HepG2 (cell line): ENCODE measurements around the gene YTHDF1. TPM values are rescaled to one million over a fixed set of nuclear protein-coding genes. Genes with fewer than 3 reads are reported as not detected.

Source experiments
- BRD4 ChIP-seq: sonication (generic); formaldehyde crosslinking; IDR thresholded peaks from 2 replicates; pipeline ENCODE4 v1.4.0; 2020; ENCODE audit warnings: missing genetic modification reagents
- CBX1 ChIP-seq: IDR thresholded peaks from one replicate; pipeline ENCODE4 v1.6.1; 2016; ENCODE audit warnings: antibody characterized with exemption, low read depth
- CBX2 ChIP-seq, 2 experiments: fragments of 200-600 bp in 1 of 2; sonication (generic); formaldehyde crosslinking in 1 of 2; IDR thresholded peaks; 2 replicates each; pipeline versions ENCODE4 v1.7.0 to v1.8.1; 2018 to 2022; ENCODE audit warnings: low read depth in 2 of 2, low read length in 1 of 2, mild to moderate bottlenecking in 1 of 2, missing genetic modification reagents in 1 of 2
- CBX5 ChIP-seq: sonication (generic); formaldehyde crosslinking; IDR thresholded peaks from 2 replicates; pipeline ENCODE4 v1.4.0; 2020; ENCODE audit warnings: missing genetic modification reagents, borderline replicate concordance
- CREB1 ChIP-seq, 2 experiments: fragments of 450-650 bp in 1 of 2; IDR thresholded peaks; 2 replicates each; pipeline ENCODE4 v1.6.1; 2016 to 2017; ENCODE audit warnings: control low read depth in 1 of 2, mild to moderate bottlenecking in 1 of 2, missing compliant biosample characterization in 1 of 2, missing genetic modification characterization in 1 of 2
- FOXP1 ChIP-seq, 2 experiments: fragments of 450-650 bp in 1 of 2; IDR thresholded peaks; 2 replicates each; pipeline ENCODE4 v1.6.1; 2017 to 2018; ENCODE audit warnings: antibody characterized with exemption in 1 of 2
- HOXD1 ChIP-seq: sonication (generic); formaldehyde crosslinking; IDR thresholded peaks from 2 replicates; pipeline ENCODE4 v1.5.0; 2020; ENCODE audit warnings: missing genetic modification reagents
- MTA1 ChIP-seq: sonication (generic); formaldehyde crosslinking; IDR thresholded peaks from 2 replicates; pipeline ENCODE4 v1.4.0; 2020; ENCODE audit warnings: missing genetic modification reagents, mild to moderate bottlenecking, borderline replicate concordance
- NPAS2 ChIP-seq: sonication (generic); formaldehyde crosslinking; IDR thresholded peaks from 2 replicates; pipeline ENCODE4 v1.8.0; 2022; ENCODE audit warnings: mild to moderate bottlenecking, missing genetic modification reagents, borderline replicate concordance
- ONECUT2 ChIP-seq: sonication (generic); formaldehyde crosslinking; IDR thresholded peaks from 2 replicates; pipeline ENCODE4 v1.4.0; 2020; ENCODE audit warnings: missing genetic modification reagents
- PCBP1 ChIP-seq: fragments of 200-400 bp; formaldehyde crosslinking; IDR thresholded peaks from 2 replicates; pipeline ENCODE4 v1.6.1; 2017; ENCODE audit warnings: mild to moderate bottlenecking, low read depth, low read length, borderline replicate concordance
- PRPF4 ChIP-seq: fragments of 200-400 bp; formaldehyde crosslinking; IDR thresholded peaks from 2 replicates; pipeline ENCODE4 v1.6.1; 2016; ENCODE audit warnings: low read length, low read depth; ENCODE audit not compliant: poor library complexity, severe bottlenecking
- SMAD3 ChIP-seq: sonication (generic); formaldehyde crosslinking; IDR thresholded peaks from 2 replicates; pipeline ENCODE4 v1.4.0; 2020; ENCODE audit warnings: missing genetic modification reagents
- SNRNP70 ChIP-seq: fragments of 200-400 bp; formaldehyde crosslinking; IDR thresholded peaks from 2 replicates; pipeline ENCODE4 v1.6.1; 2017; ENCODE audit warnings: mild to moderate bottlenecking, low read depth, low read length, moderate library complexity
- TMF1 ChIP-seq: sonication (generic); formaldehyde crosslinking; IDR thresholded peaks from 2 replicates; pipeline ENCODE4 v1.8.1; 2022; ENCODE audit warnings: low read depth, missing genetic modification reagents
- ZBTB38 ChIP-seq: sonication (generic); formaldehyde crosslinking; IDR thresholded peaks from 2 replicates; pipeline ENCODE4 v1.5.1; 2020; ENCODE audit warnings: mild to moderate bottlenecking, missing genetic modification reagents
- ZFY ChIP-seq: sonication (generic); formaldehyde crosslinking; IDR thresholded peaks from 2 replicates; pipeline ENCODE4 v1.4.0; 2020; ENCODE audit warnings: missing genetic modification reagents
- ZNF333 ChIP-seq: sonication (generic); formaldehyde crosslinking; IDR thresholded peaks from 2 replicates; pipeline ENCODE4 v1.4.0; 2020; ENCODE audit warnings: mild to moderate bottlenecking, missing genetic modification reagents, borderline replicate concordance
- ZNF570 ChIP-seq: sonication (generic); formaldehyde crosslinking; IDR thresholded peaks from 2 replicates; pipeline ENCODE4 v1.4.0; 2020; ENCODE audit warnings: mild to moderate bottlenecking, missing genetic modification reagents, borderline replicate concordance
- ZNF709 ChIP-seq: sonication (generic); formaldehyde crosslinking; IDR thresholded peaks from 2 replicates; pipeline ENCODE4 v1.5.0; 2020; ENCODE audit warnings: mild to moderate bottlenecking, missing genetic modification reagents
- ZNF775 ChIP-seq: sonication (generic); formaldehyde crosslinking; IDR thresholded peaks from 2 replicates; pipeline ENCODE4 v1.4.0; 2020; ENCODE audit warnings: missing genetic modification reagents, mild to moderate bottlenecking, moderate library complexity, borderline replicate concordance
- ZSCAN20 ChIP-seq: sonication (generic); formaldehyde crosslinking; IDR thresholded peaks from 2 replicates; pipeline ENCODE4 v1.4.0; 2020; ENCODE audit warnings: missing genetic modification reagents, mild to moderate bottlenecking, borderline replicate concordance
- ZSCAN30 ChIP-seq: sonication (generic); formaldehyde crosslinking; IDR thresholded peaks from 2 replicates; pipeline ENCODE4 v1.5.0; 2020; ENCODE audit warnings: mild to moderate bottlenecking, missing genetic modification reagents
- polyA plus RNA-seq, 8 experiments: library from polyadenylated mRNA; depleted of rRNA in 3 of 8; stranded (reverse) in 7 of 8; unstranded in 1 of 8; fragments of >200 nt; fragmentation: Illumina TruSeq in 4 of 8; extraction: Trizol in 4 of 8; gene quantifications; 2 replicates each; pipeline versions ENCODE4 v1.2.1 to v1.2.3, GENCODE V29; 2011 to 2016; ENCODE audit warnings: low read depth in 4 of 8, missing spikeins in 1 of 8, mixed read lengths in 1 of 8; ENCODE audit not compliant: insufficient read depth in 1 of 8
- total RNA-seq, 5 experiments: library from RNA; depleted of rRNA; stranded (reverse); fragments of >200 nt; fragmentation: Illumina TruSeq; extraction: Trizol; gene quantifications; 2 replicates each; pipeline ENCODE4 v1.2.3, GENCODE V29; 2016; ENCODE audit warnings: low read depth in 1 of 5
- TF ChIP-seq, protein P1 (sequence below): sonication (generic); formaldehyde crosslinking; IDR thresholded peaks from 2 replicates; pipeline ENCODE4 v1.5.1; 2020; ENCODE audit warnings: mild to moderate bottlenecking, missing genetic modification reagents, moderate library complexity
- TF ChIP-seq, protein P2 (sequence below): IDR thresholded peaks from 2 replicates; pipeline ENCODE4 v1.6.1; 2012; ENCODE audit warnings: inconsistent platforms
- TF ChIP-seq, protein P3 (sequence below): fragments of 450-650 bp; IDR thresholded peaks from 2 replicates; pipeline ENCODE4 v1.6.1; 2017; ENCODE audit warnings: mild to moderate bottlenecking

The YTHDF1 gene
- total and polyA plus RNA-seq, 2 of the 13 experiments (the other 11 are each of a cell fraction or from before 2014, with no cell fraction given): 34.5 to 37.7 TPM

- TF ChIP-seq PCBP1 (no peak), ONECUT2 (CRISPR knock-in tag) (no peak), NPAS2 (CRISPR knock-in tag) (no peak), SNRNP70 (no peak), HOXD1 (no peak), ZNF570 (CRISPR knock-in tag) (no peak), ZFY (CRISPR knock-in tag) (no peak), CREB1 (IDR thresholded peaks at IDR 0.05) (no peak), CREB1 (CRISPR knock-in tag; IDR thresholded peaks at IDR 0.05) (no peak), CBX5 (CRISPR knock-in tag) (no peak), ZSCAN20 (no peak), TMF1 (CRISPR knock-in tag) (no peak), ZNF333 (no peak), SMAD3 (CRISPR knock-in tag) (no peak), ZNF775 (no peak), ZSCAN30 (CRISPR knock-in tag) (no peak), FOXP1 (IDR thresholded peaks at IDR 0.05) (no peak), FOXP1 (CRISPR knock-in tag; IDR thresholded peaks at IDR 0.05) (no peak), CBX2 (IDR thresholded peaks at IDR 0.05; ENCODE audit: low read depth, low read length) (no peak), CBX2 (CRISPR knock-in tag; IDR thresholded peaks at IDR 0.05; ENCODE audit: low read depth) (no peak), CBX1 (no peak), ZNF709 (CRISPR knock-in tag) (no peak), PRPF4 (no peak), BRD4 (no peak), ZBTB38 (no peak), MTA1 (CRISPR knock-in tag) (peak; percentile 83; the same call in 1 of the 2 replicates)
- TF ChIP-seq, protein P1, sequence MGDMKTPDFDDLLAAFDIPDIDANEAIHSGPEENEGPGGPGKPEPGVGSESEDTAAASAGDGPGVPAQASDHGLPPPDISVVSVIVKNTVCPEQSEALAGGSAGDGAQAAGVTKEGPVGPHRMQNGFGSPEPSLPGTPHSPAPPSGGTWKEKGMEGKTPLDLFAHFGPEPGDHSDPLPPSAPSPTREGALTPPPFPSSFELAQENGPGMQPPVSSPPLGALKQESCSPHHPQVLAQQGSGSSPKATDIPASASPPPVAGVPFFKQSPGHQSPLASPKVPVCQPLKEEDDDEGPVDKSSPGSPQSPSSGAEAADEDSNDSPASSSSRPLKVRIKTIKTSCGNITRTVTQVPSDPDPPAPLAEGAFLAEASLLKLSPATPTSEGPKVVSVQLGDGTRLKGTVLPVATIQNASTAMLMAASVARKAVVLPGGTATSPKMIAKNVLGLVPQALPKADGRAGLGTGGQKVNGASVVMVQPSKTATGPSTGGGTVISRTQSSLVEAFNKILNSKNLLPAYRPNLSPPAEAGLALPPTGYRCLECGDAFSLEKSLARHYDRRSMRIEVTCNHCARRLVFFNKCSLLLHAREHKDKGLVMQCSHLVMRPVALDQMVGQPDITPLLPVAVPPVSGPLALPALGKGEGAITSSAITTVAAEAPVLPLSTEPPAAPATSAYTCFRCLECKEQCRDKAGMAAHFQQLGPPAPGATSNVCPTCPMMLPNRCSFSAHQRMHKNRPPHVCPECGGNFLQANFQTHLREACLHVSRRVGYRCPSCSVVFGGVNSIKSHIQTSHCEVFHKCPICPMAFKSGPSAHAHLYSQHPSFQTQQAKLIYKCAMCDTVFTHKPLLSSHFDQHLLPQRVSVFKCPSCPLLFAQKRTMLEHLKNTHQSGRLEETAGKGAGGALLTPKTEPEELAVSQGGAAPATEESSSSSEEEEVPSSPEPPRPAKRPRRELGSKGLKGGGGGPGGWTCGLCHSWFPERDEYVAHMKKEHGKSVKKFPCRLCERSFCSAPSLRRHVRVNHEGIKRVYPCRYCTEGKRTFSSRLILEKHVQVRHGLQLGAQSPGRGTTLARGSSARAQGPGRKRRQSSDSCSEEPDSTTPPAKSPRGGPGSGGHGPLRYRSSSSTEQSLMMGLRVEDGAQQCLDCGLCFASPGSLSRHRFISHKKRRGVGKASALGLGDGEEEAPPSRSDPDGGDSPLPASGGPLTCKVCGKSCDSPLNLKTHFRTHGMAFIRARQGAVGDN (CRISPR knock-in tag): peak; percentile 53; the same call in 1 of the 2 replicates
- TF ChIP-seq, protein P2, sequence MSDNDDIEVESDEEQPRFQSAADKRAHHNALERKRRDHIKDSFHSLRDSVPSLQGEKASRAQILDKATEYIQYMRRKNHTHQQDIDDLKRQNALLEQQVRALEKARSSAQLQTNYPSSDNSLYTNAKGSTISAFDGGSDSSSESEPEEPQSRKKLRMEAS: no peak
- TF ChIP-seq, protein P3, sequence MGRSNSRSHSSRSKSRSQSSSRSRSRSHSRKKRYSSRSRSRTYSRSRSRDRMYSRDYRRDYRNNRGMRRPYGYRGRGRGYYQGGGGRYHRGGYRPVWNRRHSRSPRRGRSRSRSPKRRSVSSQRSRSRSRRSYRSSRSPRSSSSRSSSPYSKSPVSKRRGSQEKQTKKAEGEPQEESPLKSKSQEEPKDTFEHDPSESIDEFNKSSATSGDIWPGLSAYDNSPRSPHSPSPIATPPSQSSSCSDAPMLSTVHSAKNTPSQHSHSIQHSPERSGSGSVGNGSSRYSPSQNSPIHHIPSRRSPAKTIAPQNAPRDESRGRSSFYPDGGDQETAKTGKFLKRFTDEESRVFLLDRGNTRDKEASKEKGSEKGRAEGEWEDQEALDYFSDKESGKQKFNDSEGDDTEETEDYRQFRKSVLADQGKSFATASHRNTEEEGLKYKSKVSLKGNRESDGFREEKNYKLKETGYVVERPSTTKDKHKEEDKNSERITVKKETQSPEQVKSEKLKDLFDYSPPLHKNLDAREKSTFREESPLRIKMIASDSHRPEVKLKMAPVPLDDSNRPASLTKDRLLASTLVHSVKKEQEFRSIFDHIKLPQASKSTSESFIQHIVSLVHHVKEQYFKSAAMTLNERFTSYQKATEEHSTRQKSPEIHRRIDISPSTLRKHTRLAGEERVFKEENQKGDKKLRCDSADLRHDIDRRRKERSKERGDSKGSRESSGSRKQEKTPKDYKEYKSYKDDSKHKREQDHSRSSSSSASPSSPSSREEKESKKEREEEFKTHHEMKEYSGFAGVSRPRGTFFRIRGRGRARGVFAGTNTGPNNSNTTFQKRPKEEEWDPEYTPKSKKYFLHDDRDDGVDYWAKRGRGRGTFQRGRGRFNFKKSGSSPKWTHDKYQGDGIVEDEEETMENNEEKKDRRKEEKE: no peak
Measured at GRCh38 chr20:63241272-63241671, 25.3 kb upstream of the YTHDF1 start (continued).
